HS-5 (cell line): Measurements from ENCODE around the gene PPM1A.
"Not testable (repeated sequence)": the region's sequence is repeated elsewhere in the genome, so short reads cannot be mapped to it uniquely, and the experiment has no call there.

Experiments used
- DNase-seq: peaks from one replicate; pipeline ENCODE4 v3.0.0-alpha.2; 2012; ENCODE audit warnings: low read depth

PPM1A gene

GRCh38 chr14:60266021-60266937 is 17.3 kb downstream of the PPM1A start:
- DNase-seq = no peak

DNA sequence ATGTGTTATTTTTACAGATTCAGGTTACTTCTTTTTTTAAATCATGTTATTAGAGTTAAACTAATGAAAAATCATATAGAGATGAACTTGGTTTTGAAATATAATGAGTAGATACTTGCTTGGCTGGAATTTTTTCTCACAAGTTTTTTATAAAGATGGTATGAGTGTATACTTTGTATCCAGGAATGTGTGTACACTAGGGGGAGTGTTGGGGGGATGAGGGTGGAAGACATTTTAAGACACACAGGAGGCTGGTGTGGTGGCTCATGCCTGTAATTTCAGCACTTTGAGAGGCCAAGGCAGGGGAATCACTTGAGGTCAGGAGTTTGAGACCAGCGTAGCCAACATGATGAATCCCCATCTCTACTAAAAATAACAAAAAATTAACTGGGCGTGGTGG is 23.2 kb downstream of the PPM1A start:
- no peak for DNase-seq

GRCh38 chr14:60273956-60274355 is 24.9 kb downstream of the PPM1A start:
- DNase-seq = no peak

- DNase-seq = no peak
Measured at GRCh38 chr14:60274448-60274847, 25.4 kb downstream of the PPM1A start.

GRCh38 chr14:60275932-60276331 is 26.9 kb downstream of the PPM1A start:
- no peak for DNase-seq

DNA sequence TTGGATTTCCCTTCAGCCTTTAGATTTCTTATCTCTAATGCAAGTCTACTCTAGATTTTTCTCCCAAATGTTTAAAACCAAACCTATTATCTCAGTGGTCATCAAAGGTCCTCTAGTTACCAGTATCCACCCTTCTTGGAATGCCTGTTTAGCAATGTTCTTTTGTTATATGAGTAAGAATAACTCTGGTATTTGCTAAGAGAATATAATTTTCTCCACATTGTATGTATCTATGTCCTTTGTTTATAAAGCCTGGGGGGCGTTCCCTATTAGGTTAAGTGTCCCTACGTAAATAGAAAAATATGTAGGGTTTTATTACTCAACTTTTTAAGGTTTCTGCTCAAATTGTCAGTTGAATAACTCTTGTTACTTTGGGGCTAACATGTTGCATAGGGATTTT is 27.3 kb downstream of the PPM1A start:
- DNase-seq = no peak

DNA sequence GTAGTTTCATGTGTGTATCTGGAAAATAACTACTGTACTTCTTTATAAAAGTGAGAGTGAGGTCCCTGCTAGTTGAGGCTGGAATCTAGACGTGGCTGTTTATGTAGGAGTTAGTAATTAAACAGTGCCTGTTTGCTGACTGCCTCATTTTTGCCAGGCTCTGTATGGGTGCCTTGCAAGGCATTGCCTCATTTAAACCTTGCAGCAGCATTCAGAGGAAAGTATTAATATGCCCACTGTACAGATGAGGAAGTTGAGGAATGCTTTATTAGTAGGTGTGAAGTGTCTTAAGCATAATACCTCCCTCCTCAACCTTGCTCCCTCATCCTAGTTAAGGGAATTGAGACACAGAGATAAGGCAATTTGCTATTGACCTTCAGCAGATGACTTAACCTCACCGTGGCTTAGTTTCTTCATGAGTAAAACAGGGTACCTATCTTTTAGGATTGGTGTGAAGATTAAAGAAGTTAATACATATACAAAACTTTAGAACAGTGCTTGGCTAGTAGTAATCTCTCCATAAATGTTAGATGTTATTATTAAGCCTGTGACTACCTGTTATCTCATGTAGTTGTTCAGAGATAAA is 28.7 kb downstream of the PPM1A start:
- no peak for DNase-seq

GRCh38 chr14:60278350-60278749 is 29.3 kb downstream of the PPM1A start:
- DNase-seq = no peak

DNA sequence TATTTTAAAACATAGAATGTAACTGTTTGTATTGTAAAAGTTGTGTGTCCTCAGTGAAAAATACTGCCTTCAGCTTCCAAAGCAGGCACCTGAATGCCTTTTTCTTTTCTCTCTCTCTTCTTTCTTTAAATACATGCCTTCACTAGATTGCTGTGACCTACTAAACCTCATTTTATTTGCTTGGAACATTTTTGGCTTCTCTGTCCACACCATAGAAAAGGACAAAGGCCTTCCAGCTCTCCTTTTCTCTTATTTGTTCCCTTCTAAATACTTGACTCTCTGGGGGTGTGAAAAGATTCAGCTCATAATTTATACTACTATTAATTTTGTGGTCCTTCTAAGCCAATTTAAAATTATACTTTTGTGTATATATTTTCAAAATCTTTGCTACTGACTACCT is 38.4 kb downstream of the PPM1A start:
- no peak for DNase-seq

- DNase-seq = no peak
Measured at GRCh38 chr14:60288279-60288678, 39.3 kb downstream of the PPM1A start.

- DNase-seq = no peak
Measured at GRCh38 chr14:60294411-60295069, 45.5 kb downstream of the PPM1A start.

DNA sequence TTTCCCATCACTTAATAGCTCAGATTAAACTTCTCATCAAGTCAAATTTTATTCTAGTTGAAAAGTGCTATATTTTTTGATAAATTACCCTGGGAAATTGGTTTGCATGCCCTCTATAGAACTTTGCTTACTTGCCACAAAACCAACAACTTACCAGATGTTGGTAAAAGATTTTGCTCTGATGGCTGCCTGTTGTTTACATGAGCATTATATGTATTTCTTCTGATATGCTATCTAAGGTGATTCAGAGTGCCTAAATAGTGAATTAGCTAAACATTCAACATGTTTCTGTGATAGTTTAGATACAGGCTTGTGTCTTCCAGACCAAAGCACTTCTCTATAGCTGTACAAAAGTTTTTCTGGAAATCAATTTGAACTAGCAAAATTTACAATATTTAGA is 51.0 kb downstream of the PPM1A start:
- DNase-seq = no peak

GRCh38 chr14:60301685-60302084 is 52.7 kb downstream of the PPM1A start:
- no peak for DNase-seq

DNA sequence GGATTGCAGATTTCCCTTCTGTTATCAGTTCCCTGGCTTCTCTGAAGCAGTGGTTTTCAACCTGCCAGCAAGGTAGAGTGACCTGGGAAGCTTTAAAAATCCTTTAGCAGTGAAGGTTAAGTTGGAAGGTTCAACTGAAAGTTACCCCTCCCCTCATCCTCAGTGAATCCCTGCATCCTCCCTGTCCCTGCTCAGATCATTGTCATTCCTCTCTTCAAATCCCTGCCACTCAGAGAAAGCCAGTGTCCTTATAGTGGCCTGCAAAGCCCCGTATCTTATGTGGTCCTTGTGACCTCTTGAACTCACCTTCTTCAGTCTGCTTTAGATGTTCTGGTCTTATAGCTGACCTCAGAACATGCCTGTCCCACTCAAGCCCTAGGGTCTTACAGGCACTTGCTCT is 53.6 kb downstream of the PPM1A start:
- DNase-seq = no peak

GRCh38 chr14:60303745-60304144 is 54.7 kb downstream of the PPM1A start:
- DNase-seq = no peak

DNA sequence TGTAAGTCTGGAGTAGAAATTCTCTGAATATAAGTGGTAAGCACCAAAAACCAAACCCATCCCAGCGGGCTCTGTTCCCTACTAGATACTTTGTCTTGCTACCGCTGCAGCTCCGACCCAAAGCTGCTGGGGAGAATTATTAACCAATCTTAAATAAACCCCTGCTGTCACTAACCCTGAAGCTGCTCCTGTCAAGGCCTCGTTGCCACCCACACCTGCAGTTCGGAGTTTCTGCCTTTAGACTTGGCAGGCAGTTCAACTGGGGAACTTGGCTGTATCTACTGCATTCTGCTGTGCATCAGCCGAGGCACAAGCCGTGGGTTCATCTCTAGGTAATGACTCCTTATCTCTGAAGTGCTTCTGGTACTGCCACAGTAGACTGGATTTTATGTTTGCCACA is 55.5 kb downstream of the PPM1A start:
- no peak for DNase-seq

DNA sequence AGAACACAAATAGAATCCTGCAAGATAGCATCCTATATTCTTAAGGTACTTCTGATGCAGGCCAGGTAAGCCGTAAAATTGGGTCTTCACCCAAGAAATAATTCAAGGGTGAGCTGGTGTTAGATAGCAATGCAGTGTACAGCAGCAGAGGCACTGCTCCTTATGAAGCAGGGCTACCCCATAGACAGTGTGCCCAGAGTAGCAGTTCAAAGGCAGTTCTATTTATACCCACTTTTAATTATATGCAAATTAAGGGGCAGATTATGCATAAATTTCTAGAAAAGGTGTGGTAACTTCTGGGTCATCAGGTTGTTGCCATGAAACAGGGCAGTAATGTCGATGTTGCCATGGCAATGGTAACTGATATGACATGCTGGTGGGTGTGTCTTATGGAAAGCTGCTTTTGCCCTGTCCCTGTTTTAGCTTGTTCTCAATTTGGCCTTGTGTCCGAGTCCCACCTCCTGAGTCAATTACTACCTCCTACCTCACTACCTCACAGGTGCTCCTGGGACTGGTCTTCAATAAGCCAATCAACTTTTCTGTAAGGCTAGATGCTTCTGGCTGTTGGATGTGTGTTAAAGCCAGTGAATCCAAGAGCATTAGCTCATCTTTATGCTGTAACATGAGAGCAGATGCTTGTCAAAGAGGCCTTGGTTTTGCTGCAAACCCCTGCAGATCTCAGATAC is 61.0 kb downstream of the PPM1A start:
- no peak for DNase-seq

DNA sequence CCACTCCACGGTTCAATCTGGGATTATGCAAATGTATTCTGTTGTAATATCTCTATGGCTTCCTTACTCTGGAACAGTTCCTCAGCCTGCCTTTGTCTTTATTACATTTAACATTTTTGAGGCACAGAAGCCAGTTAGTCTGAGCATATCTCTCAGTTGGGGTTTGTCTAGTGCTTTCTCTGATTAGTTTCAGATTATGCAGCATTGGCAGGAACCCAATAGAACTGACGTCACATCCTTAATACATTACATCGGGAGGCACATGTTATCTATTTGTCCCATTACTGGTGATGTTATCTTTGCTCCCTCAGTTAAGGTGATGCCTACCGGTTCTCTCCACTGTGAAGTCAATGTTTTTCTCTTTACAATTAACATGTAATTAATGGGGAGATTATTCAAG is 62.4 kb downstream of the PPM1A start:
- DNase-seq = peak; percentile 35

DNA sequence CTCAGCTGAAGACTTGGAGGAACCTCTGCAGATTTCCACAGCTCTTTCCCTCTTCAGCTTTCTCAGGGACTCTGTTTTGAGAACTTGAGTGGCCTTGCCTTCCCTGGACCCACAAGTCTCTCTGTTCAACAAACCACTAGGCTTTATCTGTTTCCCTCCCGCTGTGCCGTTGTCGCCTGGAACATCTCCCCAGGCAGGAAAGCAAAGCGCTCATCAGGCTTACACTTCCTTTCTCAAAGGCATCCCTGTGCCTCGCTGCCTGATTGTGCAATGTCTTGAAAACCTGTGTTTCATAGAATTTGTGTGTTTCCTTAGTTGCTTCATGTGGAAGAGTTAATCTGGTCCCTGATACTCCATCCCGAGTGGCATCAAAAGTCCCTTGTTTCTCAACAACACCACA is 64.1 kb downstream of the PPM1A start:
- DNase-seq = no peak

DNA sequence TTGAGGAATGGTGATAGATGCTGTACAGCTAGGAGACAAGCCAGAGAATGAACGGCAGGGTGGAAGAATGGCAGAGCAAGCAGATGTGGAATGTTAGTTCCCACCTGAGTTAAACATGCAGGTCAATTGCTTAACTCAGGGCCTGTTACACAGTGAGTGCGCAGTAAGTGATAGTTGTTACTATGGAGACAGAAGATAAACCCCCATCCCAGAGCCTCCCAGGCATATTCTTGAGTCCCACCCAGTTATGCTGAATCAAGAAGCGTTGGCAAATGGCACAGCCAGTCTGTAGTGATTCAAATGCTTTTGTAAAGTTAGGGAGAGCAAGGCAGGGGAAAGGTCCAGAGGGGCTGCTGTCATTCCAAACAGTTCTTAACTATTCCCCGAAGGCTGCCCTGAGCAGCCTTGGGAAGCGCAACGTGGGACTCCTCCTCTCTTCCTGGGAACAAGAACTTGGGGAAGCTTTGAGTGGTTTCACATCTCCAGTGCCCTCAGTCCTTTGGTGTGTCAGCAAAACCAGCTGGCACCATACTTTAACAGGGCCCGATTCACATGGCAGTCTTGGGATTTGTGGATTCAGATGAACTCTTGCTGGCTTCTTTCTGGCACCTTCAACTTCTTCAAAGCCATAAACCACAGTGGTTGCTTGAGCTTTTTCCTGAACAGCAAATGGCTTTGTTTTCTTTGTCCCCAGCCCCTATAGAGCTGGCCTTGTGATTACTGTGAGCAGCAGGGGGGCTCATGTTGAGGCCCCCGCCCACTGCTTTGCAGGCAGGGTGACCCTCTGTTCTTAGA is 66.4 kb downstream of the PPM1A start:
- DNase-seq = no peak

- DNase-seq = no peak
Measured at GRCh38 chr14:60317609-60318008, 68.6 kb downstream of the PPM1A start.

GRCh38 chr14:60320860-60321259 is 71.8 kb downstream of the PPM1A start:
- not testable (repeated sequence) for DNase-seq
